Skeletal muscle tissue (tissue), 4 donors: Measurements from ENCODE around the gene EFNA1. TPM values are rescaled to one million over a fixed set of nuclear protein-coding genes. Genes with fewer than 3 reads are reported as not detected.
"Not testable (repeated sequence)": the region's sequence is repeated elsewhere in the genome, so short reads cannot be mapped to it uniquely, and the experiment has no call there.

Experiments used
- H3K27ac ChIP-seq: one replicate; pipeline ENCODE4 v1.7.0; 2013; ENCODE audit warnings: mild to moderate bottlenecking, low read depth, low read length, inconsistent platforms
- H3K27me3 ChIP-seq, 3 donors: one replicate each; pipeline ENCODE4 v1.7.0; 2013; ENCODE audit warnings: low read length in 3 of 3; ENCODE audit not compliant: control insufficient read depth in 3 of 3, insufficient read depth in 3 of 3
- H3K36me3 ChIP-seq, 3 donors: one replicate each; pipeline ENCODE4 v1.7.0; 2013; ENCODE audit warnings: low read length in 3 of 3; ENCODE audit not compliant: control insufficient read depth in 3 of 3, insufficient read depth in 3 of 3
- H3K4me1 ChIP-seq, 3 donors: one replicate each; pipeline ENCODE4 v1.7.0; 2013; ENCODE audit warnings: low read length in 3 of 3, mild to moderate bottlenecking in 3 of 3; ENCODE audit not compliant: control insufficient read depth in 3 of 3, insufficient read depth in 3 of 3
- H3K4me3 ChIP-seq, 3 donors: one replicate each; pipeline ENCODE4 v1.7.0; 2013; ENCODE audit warnings: low read length in 3 of 3
- H3K9ac ChIP-seq, 3 donors: one replicate each; pipeline ENCODE4 v1.7.0; 2013; ENCODE audit warnings: low read length in 3 of 3, mild to moderate bottlenecking in 3 of 3, moderate library complexity in 2 of 3, low read depth in 1 of 3
- H3K9me3 ChIP-seq, 3 donors: one replicate each; pipeline ENCODE4 v1.7.0; 2013; ENCODE audit warnings: low read length in 3 of 3; ENCODE audit not compliant: control insufficient read depth in 3 of 3
- total RNA-seq: library from RNA; depleted of rRNA; stranded (reverse); fragments of >200 nt; gene quantifications from one replicate; pipeline ENCODE4 v1.2.3, GENCODE V29; 2014
- donor health status: Osteomylitis.

EFNA1 gene
- total RNA-seq, 1 donor from 2014 or later: 13.0 TPM

DNA sequence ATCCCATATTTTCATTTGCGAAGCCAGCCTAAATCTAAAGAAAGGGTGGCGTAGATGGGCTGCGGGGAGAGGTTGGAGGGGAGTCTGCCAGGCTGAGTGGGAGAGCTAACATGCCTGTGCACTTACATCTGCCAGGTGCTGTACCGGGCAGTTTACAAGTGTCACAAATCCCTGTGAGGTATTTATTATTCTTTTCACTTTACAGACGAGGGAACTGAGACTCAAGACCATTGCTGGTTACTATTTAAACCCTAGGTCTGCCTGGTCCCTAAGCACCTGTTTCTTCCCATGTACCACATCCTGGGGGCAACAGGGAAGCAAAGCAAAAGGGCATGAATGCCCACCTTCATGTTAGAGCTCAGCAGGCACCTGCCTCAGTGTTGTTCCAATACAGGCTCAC lies 19.4 kb upstream of the EFNA1 start:
- Histone ChIP-seq H3K27me3 (peaks cover 0 to 8% (median 0%) of the 10 kb centered on the region in 3 donors), H3K4me3 (no peak overlapping the region), H3K9ac (no peak overlapping the region), H3K36me3 (no peaks in the 10 kb centered on the region), H3K27ac (no peak overlapping the region), H3K9me3 (no peaks in the 10 kb centered on the region), H3K4me1 (peaks cover 6 to 9% (median 9%) of the 10 kb centered on the region in 3 donors)

DNA sequence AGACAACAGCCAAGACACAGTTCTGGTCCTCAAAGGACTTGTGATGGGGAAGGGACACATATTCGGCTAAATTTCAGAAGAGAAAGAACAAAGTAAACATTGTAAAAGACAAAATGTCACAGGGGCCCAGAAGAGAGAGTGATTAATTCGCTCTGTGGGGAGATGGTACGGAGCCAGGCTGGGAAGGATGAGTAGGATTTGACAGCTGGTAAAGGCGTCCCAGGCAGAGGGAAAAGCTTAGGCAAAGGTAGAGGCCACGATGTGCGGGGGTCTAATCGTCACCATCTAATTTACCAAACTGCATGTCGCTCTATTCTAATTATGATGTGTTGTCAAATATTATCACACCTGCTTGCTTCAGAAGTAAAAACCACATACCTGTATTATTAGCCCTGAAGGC lies 17.3 kb upstream of the EFNA1 start:
- H3K4me1 ChIP-seq: peaks cover 0 to 4% (median 3%) of the 10 kb centered on the region in 3 donors
- no peaks in the 10 kb centered on the region for H3K9me3 ChIP-seq
- peaks cover 0 to 8% (median 0%) of the 10 kb centered on the region in 3 donors for H3K27me3 ChIP-seq
- H3K27ac ChIP-seq: no peak overlapping the region
- H3K4me3 ChIP-seq: no peak overlapping the region
- no peaks in the 10 kb centered on the region for H3K36me3 ChIP-seq
- no peak overlapping the region for H3K9ac ChIP-seq

DNA sequence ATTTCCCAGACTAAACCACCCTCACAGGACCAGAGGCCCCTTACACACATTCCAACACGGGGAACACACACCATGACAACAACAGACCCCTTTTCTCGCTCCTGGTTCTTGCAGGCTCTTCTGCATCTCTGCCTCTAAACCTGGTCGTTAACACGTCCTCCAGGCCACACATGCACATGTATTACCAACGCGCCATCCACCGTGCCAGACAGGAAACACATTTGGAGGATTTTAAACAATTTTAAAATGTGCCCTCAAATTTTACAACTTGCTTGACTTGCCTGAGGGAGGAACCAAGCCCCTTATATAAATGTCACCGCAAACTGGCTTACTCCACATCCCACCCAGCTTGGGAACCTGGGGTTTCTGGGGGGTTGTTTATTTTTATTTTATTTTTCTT lies 16.9 kb upstream of the EFNA1 start:
- Histone ChIP-seq H3K4me3 (no peak overlapping the region), H3K4me1 (peaks cover 0 to under 1% (median 0%) of the 10 kb centered on the region in 3 donors), H3K9me3 (no peaks in the 10 kb centered on the region), H3K27me3 (peaks cover 0 to 8% (median 0%) of the 10 kb centered on the region in 3 donors), H3K36me3 (no peaks in the 10 kb centered on the region), H3K9ac (no peak overlapping the region), H3K27ac (no peak overlapping the region)

DNA sequence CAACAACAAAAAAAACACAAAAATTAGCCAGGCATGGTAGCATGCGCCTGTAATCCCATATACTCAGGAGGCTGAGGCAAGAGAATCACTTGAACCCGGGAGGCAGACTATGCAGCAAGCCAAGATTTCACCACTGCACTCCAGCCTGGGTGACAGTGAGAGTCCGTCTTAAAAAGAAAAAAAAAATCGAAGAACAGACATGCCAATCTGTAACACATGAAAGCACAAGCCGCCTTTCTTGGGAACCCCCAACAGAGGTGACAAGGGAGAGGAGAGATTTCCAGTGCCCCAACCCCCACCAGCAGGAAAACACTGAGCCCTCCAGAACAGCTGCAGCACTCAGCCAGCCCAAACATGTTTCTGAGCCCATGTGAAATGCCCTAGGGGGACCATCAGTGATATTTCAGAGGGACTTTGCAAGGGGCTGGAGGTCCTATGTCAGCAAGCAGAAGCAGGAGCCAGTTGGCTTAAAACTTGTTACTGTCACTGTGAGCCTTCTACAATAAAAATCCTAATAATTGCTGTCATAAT lies 14.2 kb upstream of the EFNA1 start:
- Histone ChIP-seq H3K36me3 (no peaks in the 10 kb centered on the region), H3K27ac (no peak overlapping the region), H3K9me3 (no peaks in the 10 kb centered on the region), H3K4me3 (no peak overlapping the region), H3K4me1 (no peaks in the 10 kb centered on the region), H3K9ac (no peak overlapping the region), H3K27me3 (peaks cover 0 to 13% (median 9%) of the 10 kb centered on the region in 3 donors)

DNA sequence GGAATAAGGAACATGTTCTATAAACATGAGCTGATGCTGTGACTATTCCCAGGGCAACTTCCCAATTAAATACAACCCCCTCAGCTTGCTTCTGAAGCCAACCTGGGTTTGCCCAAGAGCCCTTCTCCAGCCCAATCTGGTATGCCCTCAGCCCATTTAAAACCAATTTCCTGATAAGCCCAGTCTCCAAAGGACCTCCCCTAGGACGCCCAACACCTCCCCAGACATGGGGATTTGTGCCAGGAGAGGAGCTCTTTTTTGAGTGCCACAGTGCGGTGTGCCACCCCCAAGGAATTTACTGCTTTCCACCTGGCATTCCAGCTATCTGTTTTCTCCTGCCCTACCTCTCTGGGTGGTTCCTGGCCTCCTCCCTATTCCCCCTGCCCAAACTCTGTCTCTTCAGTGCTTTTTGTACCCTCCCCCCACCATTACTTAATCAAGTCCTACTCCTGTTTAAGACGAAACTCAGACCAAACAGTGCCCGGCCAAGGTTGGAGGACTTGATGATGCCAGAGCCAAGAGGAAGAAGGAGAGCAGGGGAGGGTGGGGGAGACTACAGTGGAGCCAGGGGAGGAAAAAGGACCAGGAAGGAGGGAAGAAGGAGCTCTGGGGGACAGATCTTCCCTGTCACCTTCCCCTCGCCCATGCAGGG lies 11.4 kb upstream of the EFNA1 start:
- Histone ChIP-seq H3K4me1 (no peaks in the 10 kb centered on the region), H3K36me3 (no peaks in the 10 kb centered on the region), H3K4me3 (no peak overlapping the region), H3K27me3 (peaks cover 0 to 13% (median 9%) of the 10 kb centered on the region in 3 donors), H3K27ac (no peak overlapping the region), H3K9ac (no peak overlapping the region), H3K9me3 (no peaks in the 10 kb centered on the region)

DNA sequence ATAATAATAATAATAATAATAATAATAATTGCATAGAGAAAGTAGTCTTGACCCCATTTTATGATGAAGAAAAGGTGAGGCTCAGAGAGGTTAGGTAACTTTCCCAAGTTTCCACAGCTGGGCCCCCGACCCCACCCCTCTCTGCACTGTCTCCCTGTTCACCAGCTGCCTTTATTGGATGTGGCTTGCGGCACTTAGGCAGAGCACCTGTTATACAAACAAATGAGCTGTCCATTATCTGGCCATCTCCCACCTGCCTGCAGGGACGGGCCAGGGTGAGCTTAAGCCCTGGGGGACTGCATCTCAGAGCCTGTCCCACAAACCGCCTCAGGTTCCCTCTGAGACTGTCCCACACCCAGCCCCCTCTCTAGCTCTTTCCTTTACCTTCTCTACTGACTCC lies 10.1 kb upstream of the EFNA1 start:
- no peak overlapping the region for H3K27ac ChIP-seq
- H3K9ac ChIP-seq: no peak overlapping the region
- no peaks in the 10 kb centered on the region for H3K36me3 ChIP-seq
- peaks cover 0 to 9% (median 9%) of the 10 kb centered on the region in 3 donors for H3K27me3 ChIP-seq
- no peaks in the 10 kb centered on the region for H3K4me1 ChIP-seq
- H3K4me3 ChIP-seq: no peak overlapping the region
- no peaks in the 10 kb centered on the region for H3K9me3 ChIP-seq

DNA sequence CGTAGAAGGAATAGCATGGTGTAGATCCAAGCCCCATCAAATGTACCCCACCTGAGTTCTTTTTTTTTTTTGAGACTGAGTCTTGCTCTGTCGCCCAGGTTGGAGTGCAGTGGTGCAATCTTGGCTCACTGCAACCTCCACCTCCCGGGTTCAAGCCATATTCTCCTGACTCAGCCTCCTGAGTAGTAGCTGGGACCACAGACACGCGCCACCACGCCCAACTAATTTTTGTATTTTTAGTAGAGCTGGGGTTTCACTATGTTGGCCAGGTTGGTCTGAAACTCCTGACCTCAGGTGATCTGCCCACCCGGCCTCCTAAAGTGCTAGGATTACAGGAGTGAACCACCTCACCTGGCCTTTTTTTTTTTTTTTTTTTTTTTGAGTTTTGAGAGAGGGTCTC lies 9.6 kb upstream of the EFNA1 start:
- not testable (repeated sequence) for H3K36me3 ChIP-seq, H3K9ac ChIP-seq, H3K4me1 ChIP-seq, H3K9me3 ChIP-seq, H3K27me3 ChIP-seq, H3K4me3 ChIP-seq, H3K27ac ChIP-seq

DNA sequence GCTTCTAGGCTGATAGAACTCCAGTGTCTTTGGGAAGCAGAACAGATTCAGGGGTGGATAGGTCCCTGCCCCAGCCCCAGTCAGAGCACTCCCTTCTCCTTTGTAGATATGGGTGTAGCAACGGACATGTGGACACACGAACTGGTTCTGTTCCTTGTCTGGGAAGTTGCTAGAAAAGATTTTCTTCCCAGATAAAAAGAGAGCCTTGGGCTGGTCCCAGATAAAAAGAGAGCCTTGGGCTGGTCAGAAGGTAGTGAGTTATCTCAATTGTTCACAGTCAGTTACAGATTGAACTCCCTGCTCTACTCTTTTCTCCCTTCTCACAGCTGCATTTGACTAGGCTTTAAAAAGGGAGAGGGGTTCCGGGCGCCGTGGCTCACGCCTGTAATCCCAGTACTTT lies 7.4 kb upstream of the EFNA1 start:
- Histone ChIP-seq H3K9ac (no peak overlapping the region), H3K27ac (no peak overlapping the region), H3K4me3 (no peak overlapping the region), H3K36me3 (no peaks in the 10 kb centered on the region), H3K27me3 (peaks cover 7 to 12% (median 9%) of the 10 kb centered on the region in 3 donors), H3K9me3 (no peaks in the 10 kb centered on the region), H3K4me1 (peaks cover 0 to under 1% (median 0%) of the 10 kb centered on the region in 3 donors)

DNA sequence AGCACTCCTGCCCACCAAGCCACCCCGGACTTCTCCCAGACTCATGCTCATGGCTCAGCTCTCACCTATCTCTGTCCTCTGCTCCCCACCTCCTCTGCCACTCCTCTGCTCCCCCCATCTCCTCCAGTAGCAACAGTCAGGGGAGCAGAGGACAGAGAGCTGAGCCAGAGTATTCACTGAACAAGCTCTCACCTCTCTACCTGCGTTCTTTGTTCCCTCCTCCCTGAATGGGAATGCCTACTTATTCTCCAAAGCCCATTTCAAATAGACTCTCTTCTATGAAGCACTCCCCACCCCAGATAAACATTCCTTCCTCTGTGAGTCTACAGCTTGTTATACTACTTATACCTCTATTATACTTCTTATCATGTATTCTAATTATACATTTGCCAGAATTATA lies 6.4 kb upstream of the EFNA1 start:
- peaks cover 7 to 13% (median 10%) of the 10 kb centered on the region in 3 donors for H3K27me3 ChIP-seq
- no peak overlapping the region for H3K4me3 ChIP-seq
- no peaks in the 10 kb centered on the region for H3K36me3 ChIP-seq
- no peak overlapping the region for H3K9ac ChIP-seq
- H3K9me3 ChIP-seq: no peaks in the 10 kb centered on the region
- peaks cover under 1 to 9% (median 8%) of the 10 kb centered on the region in 3 donors for H3K4me1 ChIP-seq
- no peak overlapping the region for H3K27ac ChIP-seq

DNA sequence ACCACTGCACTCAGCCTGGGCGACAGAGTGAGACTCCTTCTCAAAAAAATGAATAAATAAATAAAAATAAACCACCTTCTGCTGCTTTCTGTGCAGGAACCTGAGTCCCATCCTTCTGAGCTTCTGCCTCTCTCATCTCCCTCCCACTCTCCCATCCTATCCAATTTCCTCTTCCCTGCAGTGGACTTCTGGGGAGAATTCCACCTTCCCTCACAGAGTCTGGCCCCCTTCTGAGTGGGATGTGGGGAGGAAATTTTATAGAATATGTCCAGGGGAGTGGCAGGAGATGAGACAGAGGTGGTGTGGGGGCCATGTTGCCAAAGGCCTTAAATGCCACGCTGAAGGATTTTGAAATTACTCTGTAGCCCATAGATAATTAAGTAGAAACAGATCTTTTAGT lies 5.4 kb upstream of the EFNA1 start:
- H3K27me3 ChIP-seq: peaks cover 3 to 18% (median 17%) of the 10 kb centered on the region in 3 donors
- no peak overlapping the region for H3K4me3 ChIP-seq
- H3K36me3 ChIP-seq: no peaks in the 10 kb centered on the region
- H3K9ac ChIP-seq: no peak overlapping the region
- peaks cover 11 to 19% (median 18%) of the 10 kb centered on the region in 3 donors for H3K4me1 ChIP-seq
- H3K9me3 ChIP-seq: no peaks in the 10 kb centered on the region
- no peak overlapping the region for H3K27ac ChIP-seq
